GM19438 (cell line): ENCODE results near the gene SEL1L.
"Not testable (repeated sequence)": the region's sequence is repeated elsewhere in the genome, so short reads cannot be mapped to it uniquely, and the experiment has no call there.

Source experiments
- ATAC-seq: cut with Tn5 transposase; IDR thresholded peaks from one replicate; pipeline ENCODE4 v1.9.1; 2021; ENCODE audit warnings: low read depth; ENCODE audit not compliant: unreplicated experiment

SEL1L gene

DNA sequence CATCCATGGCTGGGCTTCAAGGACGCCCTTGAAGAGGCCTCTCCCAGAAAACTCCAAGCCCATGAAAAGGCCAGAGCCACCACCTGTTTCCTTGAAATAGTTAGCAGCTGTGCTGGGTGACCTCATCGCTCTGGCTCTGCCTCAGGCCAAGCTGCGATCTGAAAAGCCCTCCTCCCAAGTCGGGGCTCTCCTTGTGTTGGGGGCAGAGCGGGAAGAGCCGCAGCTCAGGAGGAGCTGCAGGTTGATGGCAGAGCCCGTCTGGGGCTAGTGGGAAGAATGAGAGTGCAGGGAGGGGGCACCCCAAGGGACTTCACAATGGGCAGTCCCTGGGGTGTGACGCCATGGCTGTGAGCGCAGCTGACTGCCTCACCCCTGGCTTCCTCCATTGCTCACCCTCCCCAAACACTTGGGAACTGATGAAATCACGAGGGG lies 83.5 kb downstream of the SEL1L start:
- ATAC-seq: no peak

DNA sequence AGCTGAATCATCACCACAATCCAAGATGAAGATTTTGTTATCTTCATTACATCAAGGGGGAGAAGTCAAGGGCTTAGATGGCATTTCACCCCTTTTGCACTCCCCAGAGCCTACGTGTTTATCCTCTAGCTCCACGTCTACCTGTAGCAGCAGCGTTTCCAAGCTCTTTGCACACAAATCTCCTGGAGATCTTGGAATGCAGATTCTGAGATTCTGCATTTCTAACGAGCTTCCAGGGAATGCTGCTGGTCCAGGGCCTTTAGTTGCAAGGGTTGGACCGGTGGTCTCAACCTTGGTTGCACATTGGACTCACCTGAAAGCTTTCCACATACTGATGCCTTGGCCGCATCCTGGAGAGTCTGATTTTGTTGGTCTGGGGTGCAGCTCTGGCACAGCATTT lies 84.1 kb downstream of the SEL1L start:
- no peak for ATAC-seq

- no peak for ATAC-seq
Observed at GRCh38 chr14:81449114-81449513, 84.5 kb downstream of the SEL1L start.

DNA sequence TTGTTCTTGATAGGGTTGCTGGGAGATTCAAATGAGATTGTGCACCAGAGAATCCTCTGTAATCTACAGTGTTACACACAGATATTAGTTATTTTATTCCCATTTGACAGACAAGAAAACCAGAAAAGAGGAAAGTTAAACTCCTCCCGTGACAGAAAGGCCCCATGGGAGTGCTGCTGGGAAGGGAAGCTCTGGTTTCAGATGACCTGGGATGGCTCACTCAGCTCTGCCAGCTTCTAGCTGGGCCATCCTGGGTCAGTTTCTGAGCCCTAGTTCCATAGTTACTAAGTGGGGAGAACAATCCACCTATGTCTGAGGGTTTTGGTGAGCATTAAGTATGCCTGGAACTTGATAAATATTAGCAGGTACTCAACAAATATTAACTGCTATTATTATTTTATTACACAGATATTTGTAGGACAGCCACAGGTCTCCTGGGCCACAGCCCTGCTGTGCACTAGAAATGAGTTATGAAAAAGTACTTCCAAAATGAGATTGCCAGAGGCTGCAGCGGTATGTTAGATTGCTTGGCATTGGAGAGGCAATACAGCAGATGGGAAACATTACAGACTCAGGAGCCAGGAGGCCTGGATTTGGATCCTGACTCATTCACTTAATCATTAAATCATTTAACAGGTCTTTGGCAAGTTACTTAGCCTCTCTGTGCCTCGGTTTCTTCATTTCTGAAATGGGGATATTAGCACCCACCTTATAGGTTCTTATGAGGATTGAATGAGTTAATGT lies 86.5 kb downstream of the SEL1L start:
- ATAC-seq: no peak

GRCh38 chr14:81446279-81447007 lies 87.2 kb downstream of the SEL1L start:
- ATAC-seq: no peak

- no peak for ATAC-seq
Observed at GRCh38 chr14:81441626-81442134, 92.0 kb downstream of the SEL1L start.

DNA sequence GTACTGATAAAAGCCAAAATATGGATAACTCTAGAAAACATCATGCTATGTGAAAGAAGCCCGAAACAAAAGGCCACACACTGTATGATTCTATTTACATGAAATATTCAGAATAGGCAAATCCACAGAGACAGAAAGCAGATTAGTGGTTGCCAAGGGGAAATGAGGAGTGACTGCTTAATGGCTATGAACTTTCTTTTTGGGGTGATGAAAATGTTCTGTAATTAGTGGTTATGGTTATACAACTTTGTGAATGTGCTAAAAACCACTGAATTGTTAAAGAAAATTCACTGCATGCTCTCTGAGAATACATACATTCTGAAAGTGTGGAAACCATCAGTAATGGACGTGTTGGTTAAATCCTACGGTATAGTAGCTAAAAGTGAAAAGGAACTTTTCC lies 93.6 kb downstream of the SEL1L start:
- no peak for ATAC-seq

GRCh38 chr14:81437244-81437643 lies 96.4 kb downstream of the SEL1L start:
- ATAC-seq: no peak

DNA sequence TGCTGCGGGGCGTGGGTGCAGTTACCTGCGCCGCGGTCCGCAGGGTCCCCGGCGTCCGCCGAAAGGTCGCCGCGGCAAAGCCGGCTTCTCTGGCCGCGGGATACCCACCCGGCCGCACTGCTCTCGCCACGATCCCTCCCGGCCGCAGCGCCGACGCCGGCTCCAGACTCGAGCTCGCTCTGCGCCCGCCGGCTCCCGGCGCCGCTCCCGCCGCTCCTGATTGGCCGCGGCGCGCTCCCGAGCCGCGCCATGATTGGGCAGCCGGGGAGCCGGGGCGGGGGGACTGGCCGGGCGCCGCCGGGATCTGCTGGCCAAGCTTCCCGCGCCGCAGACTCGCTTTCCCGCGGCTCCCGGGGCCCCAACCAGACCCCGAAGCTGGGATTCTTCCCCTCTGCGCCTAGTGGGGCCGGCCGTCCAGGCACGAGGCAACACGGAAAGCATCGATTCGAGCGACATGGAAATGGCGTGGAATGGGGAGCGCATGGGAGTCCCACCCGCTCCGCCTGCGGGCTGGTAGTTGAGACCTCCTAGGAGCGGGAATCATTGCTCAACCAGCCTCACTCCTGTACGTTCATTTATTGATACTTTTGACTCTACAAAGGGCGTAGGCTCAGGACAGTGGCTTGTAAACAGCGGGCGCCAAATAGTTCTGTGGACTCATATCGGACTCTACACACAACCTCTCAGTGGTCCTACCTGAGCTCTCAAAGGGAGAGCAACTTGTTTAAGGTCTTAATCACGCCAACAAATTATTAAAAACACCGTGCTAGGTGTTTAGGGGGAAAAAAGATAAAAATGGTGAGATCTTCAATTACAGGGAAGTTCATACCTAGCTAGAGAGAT lies 97.1 kb downstream of the SEL1L start:
- ATAC-seq: peak; percentile 81

- ATAC-seq: peak; percentile 57
Observed at GRCh38 chr14:81435391-81436295, 98.0 kb downstream of the SEL1L start.

GRCh38 chr14:81435048-81435390 lies 98.6 kb downstream of the SEL1L start:
- no peak for ATAC-seq

GRCh38 chr14:81434230-81434629 lies 99.4 kb downstream of the SEL1L start:
- ATAC-seq: no peak

GRCh38 chr14:81433378-81433777 lies 100.3 kb downstream of the SEL1L start:
- no peak for ATAC-seq

DNA sequence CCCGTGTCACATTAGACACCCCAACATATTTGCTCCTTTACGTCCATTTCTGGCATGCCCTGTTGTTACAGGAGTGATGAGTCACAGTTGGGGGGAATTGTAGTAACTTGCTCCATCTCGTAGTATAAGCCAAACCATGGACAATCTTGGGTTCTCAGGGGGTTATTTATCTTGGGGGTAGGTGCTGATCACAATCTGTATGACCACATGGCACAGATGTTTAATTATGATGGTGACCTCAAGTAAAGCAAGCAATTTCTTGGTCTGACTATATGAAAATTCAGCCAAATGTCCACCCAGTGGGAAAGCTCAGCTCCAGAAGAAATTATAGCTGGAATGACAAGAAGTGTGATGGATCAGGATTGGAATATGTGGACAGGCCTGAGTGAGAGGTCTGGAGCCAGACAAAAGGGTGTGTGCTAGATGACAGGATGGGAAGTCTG lies 101.4 kb downstream of the SEL1L start:
- ATAC-seq: no peak

DNA sequence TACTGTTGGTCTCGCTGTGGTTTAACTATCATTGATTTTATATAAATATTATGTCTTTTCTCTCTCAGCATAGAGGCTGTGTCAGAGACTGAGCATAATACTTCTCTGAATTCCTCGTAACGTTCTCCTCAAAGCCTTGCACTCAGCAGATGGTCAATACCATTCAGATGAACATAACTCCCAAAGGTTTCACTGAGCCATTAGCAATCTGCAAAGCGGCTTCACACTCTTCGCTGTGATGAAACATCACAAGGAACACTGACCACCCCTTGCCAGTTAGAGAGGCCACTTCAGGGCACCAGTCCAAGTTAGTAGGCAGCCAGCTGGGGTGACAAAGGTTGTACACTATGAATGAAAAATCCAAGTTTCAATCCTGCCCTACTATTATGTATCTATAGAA lies 103.4 kb downstream of the SEL1L start:
- ATAC-seq: no peak

GRCh38 chr14:81429749-81430148 lies 103.9 kb downstream of the SEL1L start:
- ATAC-seq: not testable (repeated sequence)

GRCh38 chr14:81429028-81429427 lies 104.6 kb downstream of the SEL1L start:
- no peak for ATAC-seq

DNA sequence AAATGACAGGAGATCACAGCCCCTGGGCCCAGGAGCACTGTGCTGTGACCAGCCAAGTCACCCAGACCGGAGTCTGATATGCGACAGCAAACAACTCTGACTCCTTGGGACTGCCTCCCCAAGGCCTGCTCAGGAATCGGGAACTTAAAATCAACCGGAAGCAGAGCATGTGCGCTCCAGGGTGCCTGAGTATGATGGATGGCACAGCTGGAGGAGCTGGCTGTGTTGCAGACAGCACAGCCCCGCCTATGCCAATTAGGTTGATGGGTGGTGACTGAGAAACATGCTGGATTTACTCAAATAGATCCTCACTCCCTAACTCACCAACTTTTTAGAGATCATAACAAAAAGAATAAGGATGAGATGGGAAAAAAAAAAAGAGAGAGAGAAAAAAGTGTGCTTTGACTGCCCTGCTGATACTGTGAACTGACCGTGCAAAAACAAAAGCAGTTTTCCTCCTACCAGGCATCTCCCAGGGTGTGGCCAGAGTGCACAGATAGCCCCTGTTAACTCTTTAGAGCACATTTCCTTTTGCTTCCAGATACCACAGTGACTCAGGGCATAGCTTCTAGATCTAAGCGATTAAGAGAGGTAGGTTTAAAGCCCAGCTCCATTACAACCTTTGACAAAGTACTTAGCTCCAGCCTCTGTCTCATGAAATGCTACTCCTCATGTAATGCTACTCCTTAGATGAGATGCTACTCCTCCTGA lies 106.2 kb downstream of the SEL1L start:
- no peak for ATAC-seq

- no peak for ATAC-seq
Observed at GRCh38 chr14:81423504-81423903, 110.1 kb downstream of the SEL1L start.
